Stimulated activated memory B cell treated with anti-CD40 and anti-IgM and Interleukin-4, amounts not matched to agents 10 μg/mL and 1 μg/mL and 100 μg/mL, for 72 hours (primary cell): Measurements from ENCODE around the gene OR52A5.

Source experiments
- ATAC-seq: fragments of 150-1000 bp; cut with Tn5 transposase; 2 replicates; pipeline ENCODE4 v1.10.0; 2021
- H3K27ac Mint-ChIP-seq: one replicate; pipeline ENCODE4 v1.8.0; 2022; ENCODE audit warnings: mild to moderate bottlenecking, mixed read lengths
- H3K27me3 Mint-ChIP-seq: one replicate; pipeline ENCODE4 v1.8.0; 2022; ENCODE audit warnings: mixed read lengths
- H3K36me3 Mint-ChIP-seq: one replicate; pipeline ENCODE4 v1.8.0; 2022; ENCODE audit warnings: mixed read lengths
- H3K4me1 Mint-ChIP-seq: one replicate; pipeline ENCODE4 v1.8.0; 2022; ENCODE audit warnings: mixed read lengths
- H3K4me3 Mint-ChIP-seq: one replicate; pipeline ENCODE4 v1.8.0; 2022; ENCODE audit warnings: mild to moderate bottlenecking, moderate library complexity, mixed read lengths
- H3K9me3 Mint-ChIP-seq: one replicate; pipeline ENCODE4 v1.8.0; 2022; ENCODE audit warnings: mixed read lengths

The OR52A5 gene

GRCh38 chr11:5131584-5132335, 6.4 kb downstream of the OR52A5 start:
- Mint-ChIP-seq H3K36me3 (no peaks in the 10 kb centered on the region), H3K27me3 (no peaks in the 10 kb centered on the region), H3K9me3 (no peaks in the 10 kb centered on the region), H3K4me3 (no peak overlapping the region), H3K27ac (no peak overlapping the region), H3K4me1 (no peaks in the 10 kb centered on the region)
- no peak for ATAC-seq

- H3K36me3 Mint-ChIP-seq, result no peaks in the 10 kb centered on the region
- H3K4me3 Mint-ChIP-seq, result no peak overlapping the region
- no peaks in the 10 kb centered on the region for H3K9me3 Mint-ChIP-seq
- no peak overlapping the region for H3K27ac Mint-ChIP-seq
- no peak for ATAC-seq
- H3K4me1 Mint-ChIP-seq, result no peaks in the 10 kb centered on the region
- H3K27me3 Mint-ChIP-seq, result peaks cover 1% of the 10 kb centered on the region
Observed at GRCh38 chr11:5129457-5129877, 8.7 kb downstream of the OR52A5 start.

- Mint-ChIP-seq H3K36me3 (no peaks in the 10 kb centered on the region), H3K27me3 (peaks cover 20% of the 10 kb centered on the region), H3K27ac (no peak overlapping the region), H3K4me1 (no peaks in the 10 kb centered on the region), H3K4me3 (no peak overlapping the region), H3K9me3 (no peaks in the 10 kb centered on the region)
- no peak for ATAC-seq
Observed at GRCh38 chr11:5124891-5125620, 13.1 kb downstream of the OR52A5 start.

GRCh38 chr11:5123802-5124521, 14.2 kb downstream of the OR52A5 start:
- H3K4me3 Mint-ChIP-seq, result no peak overlapping the region
- ATAC-seq, result no peak
- no peak overlapping the region for H3K27ac Mint-ChIP-seq
- no peaks in the 10 kb centered on the region for H3K36me3 Mint-ChIP-seq
- H3K27me3 Mint-ChIP-seq, result peaks cover 21% of the 10 kb centered on the region
- no peaks in the 10 kb centered on the region for H3K9me3 Mint-ChIP-seq
- no peaks in the 10 kb centered on the region for H3K4me1 Mint-ChIP-seq

GRCh38 chr11:5118893-5119292, 19.3 kb downstream of the OR52A5 start:
- no peaks in the 10 kb centered on the region for H3K4me1 Mint-ChIP-seq
- H3K27me3 Mint-ChIP-seq, result peaks cover 30% of the 10 kb centered on the region
- no peak overlapping the region for H3K4me3 Mint-ChIP-seq
- no peaks in the 10 kb centered on the region for H3K36me3 Mint-ChIP-seq
- no peak overlapping the region for H3K27ac Mint-ChIP-seq
- ATAC-seq, result no peak
- no peaks in the 10 kb centered on the region for H3K9me3 Mint-ChIP-seq

GRCh38 chr11:5117588-5117987, 20.6 kb downstream of the OR52A5 start:
- H3K27me3 Mint-ChIP-seq, result peaks cover 17% of the 10 kb centered on the region
- ATAC-seq, result no peak
- no peaks in the 10 kb centered on the region for H3K4me1 Mint-ChIP-seq
- no peak overlapping the region for H3K27ac Mint-ChIP-seq
- no peak overlapping the region for H3K4me3 Mint-ChIP-seq
- no peaks in the 10 kb centered on the region for H3K9me3 Mint-ChIP-seq
- no peaks in the 10 kb centered on the region for H3K36me3 Mint-ChIP-seq

- H3K36me3 Mint-ChIP-seq, result no peaks in the 10 kb centered on the region
- H3K27me3 Mint-ChIP-seq, result peaks cover 17% of the 10 kb centered on the region
- H3K4me3 Mint-ChIP-seq, result no peak overlapping the region
- no peak for ATAC-seq
- H3K27ac Mint-ChIP-seq, result no peak overlapping the region
- H3K4me1 Mint-ChIP-seq, result no peaks in the 10 kb centered on the region
- H3K9me3 Mint-ChIP-seq, result no peaks in the 10 kb centered on the region
Observed at GRCh38 chr11:5115339-5115738, 22.8 kb downstream of the OR52A5 start.

GRCh38 chr11:5107285-5107684, 30.9 kb downstream of the OR52A5 start:
- Mint-ChIP-seq H3K4me1 (no peaks in the 10 kb centered on the region), H3K9me3 (no peaks in the 10 kb centered on the region), H3K4me3 (no peak overlapping the region), H3K27me3 (peaks cover 11% of the 10 kb centered on the region), H3K27ac (no peak overlapping the region), H3K36me3 (no peaks in the 10 kb centered on the region)
- ATAC-seq, result no peak

GRCh38 chr11:5103066-5103465, 35.1 kb downstream of the OR52A5 start:
- H3K27ac Mint-ChIP-seq, result no peak overlapping the region
- no peak overlapping the region for H3K4me3 Mint-ChIP-seq
- H3K9me3 Mint-ChIP-seq, result no peaks in the 10 kb centered on the region
- H3K27me3 Mint-ChIP-seq, result peaks cover 14% of the 10 kb centered on the region
- no peaks in the 10 kb centered on the region for H3K36me3 Mint-ChIP-seq
- no peak for ATAC-seq
- no peaks in the 10 kb centered on the region for H3K4me1 Mint-ChIP-seq

- H3K4me1 Mint-ChIP-seq, result no peaks in the 10 kb centered on the region
- H3K9me3 Mint-ChIP-seq, result no peaks in the 10 kb centered on the region
- H3K36me3 Mint-ChIP-seq, result no peaks in the 10 kb centered on the region
- no peak overlapping the region for H3K27ac Mint-ChIP-seq
- peaks cover 14% of the 10 kb centered on the region for H3K27me3 Mint-ChIP-seq
- no peak for ATAC-seq
- H3K4me3 Mint-ChIP-seq, result no peak overlapping the region
Observed at GRCh38 chr11:5102246-5102645, 35.9 kb downstream of the OR52A5 start.

GRCh38 chr11:5096011-5096410, 42.1 kb downstream of the OR52A5 start:
- H3K4me1 Mint-ChIP-seq, result no peaks in the 10 kb centered on the region
- peaks cover 6% of the 10 kb centered on the region for H3K9me3 Mint-ChIP-seq
- ATAC-seq, result no peak
- no peak overlapping the region for H3K4me3 Mint-ChIP-seq
- no peaks in the 10 kb centered on the region for H3K27me3 Mint-ChIP-seq
- no peaks in the 10 kb centered on the region for H3K36me3 Mint-ChIP-seq
- no peak overlapping the region for H3K27ac Mint-ChIP-seq

- no peak for ATAC-seq
- Mint-ChIP-seq H3K27me3 (peaks cover 8% of the 10 kb centered on the region), H3K4me1 (no peaks in the 10 kb centered on the region), H3K4me3 (no peak overlapping the region), H3K9me3 (peaks cover 9% of the 10 kb centered on the region), H3K27ac (no peak overlapping the region), H3K36me3 (no peaks in the 10 kb centered on the region)
Observed at GRCh38 chr11:5092821-5093585, 45.2 kb downstream of the OR52A5 start.

- no peak for ATAC-seq
- Mint-ChIP-seq H3K27ac (no peak overlapping the region), H3K4me3 (no peak overlapping the region), H3K4me1 (no peaks in the 10 kb centered on the region), H3K36me3 (no peaks in the 10 kb centered on the region), H3K27me3 (peaks cover 8% of the 10 kb centered on the region), H3K9me3 (peaks cover 9% of the 10 kb centered on the region)
Observed at GRCh38 chr11:5090668-5091067, 47.5 kb downstream of the OR52A5 start.

- Mint-ChIP-seq H3K27me3 (peaks cover 8% of the 10 kb centered on the region), H3K9me3 (peaks cover 6% of the 10 kb centered on the region), H3K4me1 (no peaks in the 10 kb centered on the region), H3K36me3 (no peaks in the 10 kb centered on the region), H3K4me3 (no peak overlapping the region), H3K27ac (no peak overlapping the region)
- ATAC-seq, result no peak
Observed at GRCh38 chr11:5088556-5088955, 49.6 kb downstream of the OR52A5 start.

- no peaks in the 10 kb centered on the region for H3K4me1 Mint-ChIP-seq
- H3K27me3 Mint-ChIP-seq, result peaks cover 4% of the 10 kb centered on the region
- no peaks in the 10 kb centered on the region for H3K9me3 Mint-ChIP-seq
- no peak overlapping the region for H3K27ac Mint-ChIP-seq
- ATAC-seq, result no peak
- no peaks in the 10 kb centered on the region for H3K36me3 Mint-ChIP-seq
- H3K4me3 Mint-ChIP-seq, result no peak overlapping the region
Observed at GRCh38 chr11:5083602-5084001, 54.6 kb downstream of the OR52A5 start.
